ENCODE measurements around the gene RLIM. TPM values are rescaled to one million over a fixed set of nuclear protein-coding genes. Genes with fewer than 3 reads are reported as not detected.
A peak's percentile ranks its signal among the peaks of the same experiment; 100 is the strongest.

Gene RLIM
- polyA plus RNA-seq, 1 donor = 20.1 TPM

DNA sequence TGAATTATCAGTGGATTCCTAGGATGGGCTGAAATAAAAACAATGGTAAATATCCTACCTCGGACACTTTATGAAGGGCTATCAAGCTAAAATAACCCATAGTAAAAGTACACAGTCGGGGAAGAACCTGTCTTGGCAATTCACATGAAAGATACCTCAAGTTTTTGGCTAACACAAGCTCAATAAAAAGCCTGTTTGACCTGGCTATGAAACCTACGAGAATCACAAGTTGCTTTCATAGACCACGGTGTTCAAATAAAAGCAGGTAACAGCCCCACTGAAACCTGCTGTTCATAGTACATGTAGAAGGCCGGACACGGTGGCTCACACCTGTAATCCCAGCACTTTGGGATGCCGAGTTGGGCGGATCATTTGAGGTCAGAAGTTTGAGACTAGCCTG, 12.3 kb downstream of the RLIM start:
- H3K9me3 ChIP-seq (ENCODE audit: control insufficient read depth, low read depth, low read length) = no peaks in the 10 kb centered on the region
- H3K4me3 ChIP-seq (ENCODE audit: low read length) = no peak overlapping the region
- H3K4me1 ChIP-seq (ENCODE audit: control insufficient read depth, insufficient read depth, low read length) = no peaks in the 10 kb centered on the region
- H3K36me3 ChIP-seq (ENCODE audit: control insufficient read depth, insufficient read depth, low read length) = peaks cover 2% of the 10 kb centered on the region
- H3K27ac ChIP-seq (ENCODE audit: low read length) = no peak overlapping the region
- no CpG with 5 or more reads among the region's 8 CpGs for WGBS (ENCODE audit: insufficient coverage, low lambda C conversion rate)
- H3K27me3 ChIP-seq (ENCODE audit: control insufficient read depth, insufficient read depth, low read length) = no peaks in the 10 kb centered on the region
- no peak for DNase-seq

DNA sequence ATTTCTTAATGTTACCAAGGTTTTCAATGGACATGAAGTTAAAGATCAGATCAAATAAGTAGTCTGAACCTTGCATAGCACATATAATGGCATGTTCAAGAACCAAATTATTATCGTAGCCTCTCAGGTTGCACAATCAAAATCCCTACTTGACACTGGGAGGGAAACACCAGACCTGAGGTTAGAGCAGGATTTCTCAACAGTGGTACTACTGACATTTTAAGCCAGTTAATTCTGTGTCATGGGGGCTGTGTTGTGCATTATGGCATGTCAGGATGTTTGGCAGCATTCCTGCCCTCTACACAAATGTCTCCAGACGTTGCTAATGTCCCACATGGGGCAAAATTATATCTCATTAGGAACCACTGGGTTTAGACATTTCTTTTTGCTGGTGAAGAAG, 20.8 kb downstream of the RLIM start:
- no CpG with 5 or more reads among the region's 2 CpGs for WGBS (ENCODE audit: insufficient coverage, low lambda C conversion rate)
- Histone ChIP-seq H3K4me1 (ENCODE audit: control insufficient read depth, insufficient read depth, low read length) (no peaks in the 10 kb centered on the region), H3K36me3 (ENCODE audit: control insufficient read depth, insufficient read depth, low read length) (peaks cover 32% of the 10 kb centered on the region), H3K4me3 (ENCODE audit: low read length) (no peak overlapping the region), H3K27ac (ENCODE audit: low read length) (no peak overlapping the region), H3K9me3 (ENCODE audit: control insufficient read depth, low read depth, low read length) (no peaks in the 10 kb centered on the region), H3K27me3 (ENCODE audit: control insufficient read depth, insufficient read depth, low read length) (no peaks in the 10 kb centered on the region)
- no peak for DNase-seq

DNA sequence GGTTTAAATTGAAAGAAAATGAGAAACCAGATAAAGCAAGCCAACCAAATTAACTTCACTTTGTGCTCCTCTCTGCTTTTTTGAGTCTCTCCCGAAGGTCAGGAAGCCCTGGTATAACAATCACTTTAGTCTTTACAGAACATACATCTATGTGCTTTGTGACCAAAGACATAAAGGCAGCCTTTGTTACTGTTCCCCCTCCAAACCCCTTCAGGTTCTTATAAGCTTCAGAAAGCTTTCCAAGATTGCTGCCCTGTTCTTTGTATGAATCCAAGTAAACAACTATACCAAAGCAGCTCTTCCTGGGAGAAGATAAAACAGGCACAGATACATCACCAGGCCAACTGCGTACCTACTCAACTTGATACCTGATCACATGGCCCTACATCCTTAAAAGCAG, 28.7 kb downstream of the RLIM start:
- Histone ChIP-seq H3K4me1 (ENCODE audit: control insufficient read depth, insufficient read depth, low read length) (no peaks in the 10 kb centered on the region), H3K4me3 (ENCODE audit: low read length) (no peak overlapping the region), H3K36me3 (ENCODE audit: control insufficient read depth, insufficient read depth, low read length) (peaks cover 3% of the 10 kb centered on the region), H3K9me3 (ENCODE audit: control insufficient read depth, low read depth, low read length) (no peaks in the 10 kb centered on the region), H3K27ac (ENCODE audit: low read length) (no peak overlapping the region), H3K27me3 (ENCODE audit: control insufficient read depth, insufficient read depth, low read length) (no peaks in the 10 kb centered on the region)
- DNase-seq = no peak
- no CpG with 5 or more reads among the region's 2 CpGs for WGBS (ENCODE audit: insufficient coverage, low lambda C conversion rate)

DNA sequence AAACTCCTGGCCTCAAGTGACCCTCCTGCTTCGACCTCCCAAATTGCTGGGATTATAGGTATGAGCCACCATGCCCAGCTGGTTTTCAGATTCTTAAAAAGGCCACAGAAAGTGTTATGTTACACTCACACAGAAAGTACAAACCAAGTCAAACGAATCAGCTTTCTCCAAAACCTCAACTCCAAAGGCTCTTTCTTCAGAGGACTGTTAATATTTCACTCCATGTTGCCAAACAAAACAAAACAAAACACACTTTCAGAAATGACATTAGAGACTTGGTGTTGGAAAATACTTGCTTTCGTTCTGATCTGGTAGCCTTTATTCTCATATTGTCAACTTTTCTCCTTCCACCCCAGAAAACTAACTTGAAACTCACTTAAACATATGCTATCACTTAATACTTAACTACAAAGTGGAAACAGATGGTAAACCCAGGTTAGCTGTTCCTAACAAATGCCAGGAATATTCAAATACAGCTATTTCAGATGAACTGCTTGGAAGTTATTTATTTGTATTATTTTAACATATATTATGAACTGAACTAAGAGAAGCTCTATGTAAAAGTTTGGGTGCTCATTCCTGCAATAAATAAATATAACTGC, 34.7 kb downstream of the RLIM start:
- Histone ChIP-seq H3K27ac (ENCODE audit: low read length) (no peak overlapping the region), H3K36me3 (ENCODE audit: control insufficient read depth, insufficient read depth, low read length) (no peaks in the 10 kb centered on the region), H3K4me3 (ENCODE audit: low read length) (no peak overlapping the region), H3K27me3 (ENCODE audit: control insufficient read depth, insufficient read depth, low read length) (no peaks in the 10 kb centered on the region), H3K9me3 (ENCODE audit: control insufficient read depth, low read depth, low read length) (no peaks in the 10 kb centered on the region), H3K4me1 (ENCODE audit: control insufficient read depth, insufficient read depth, low read length) (no peaks in the 10 kb centered on the region)
- no peak for DNase-seq
- WGBS (ENCODE audit: insufficient coverage, low lambda C conversion rate) = no CpG with 5 or more reads among the region's 3 CpGs

DNA sequence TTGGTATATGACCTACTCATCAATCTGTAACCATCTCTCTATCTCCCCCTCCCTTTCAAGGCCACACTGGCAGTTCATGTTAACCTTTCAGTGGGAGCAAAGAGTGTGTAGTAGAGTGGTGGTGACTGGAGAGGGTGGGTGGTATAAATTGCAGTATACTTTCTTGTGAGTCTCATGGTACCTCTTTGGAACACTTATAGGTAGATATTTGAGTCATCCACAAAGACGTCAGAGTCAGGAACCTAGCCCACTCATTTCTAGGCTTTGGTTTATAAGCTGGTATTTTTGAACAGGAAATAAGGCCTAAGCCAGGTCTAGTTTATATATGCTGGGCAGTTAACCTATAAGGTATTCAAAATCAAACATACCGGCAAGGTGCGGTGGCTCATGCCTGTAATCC, 36.3 kb downstream of the RLIM start:
- no peaks in the 10 kb centered on the region for H3K4me1 ChIP-seq (ENCODE audit: control insufficient read depth, insufficient read depth, low read length)
- DNase-seq = no peak
- no peaks in the 10 kb centered on the region for H3K9me3 ChIP-seq (ENCODE audit: control insufficient read depth, low read depth, low read length)
- WGBS (ENCODE audit: insufficient coverage, low lambda C conversion rate) = no CpG with 5 or more reads among the region's 3 CpGs
- H3K36me3 ChIP-seq (ENCODE audit: control insufficient read depth, insufficient read depth, low read length) = no peaks in the 10 kb centered on the region
- no peak overlapping the region for H3K4me3 ChIP-seq (ENCODE audit: low read length)
- H3K27me3 ChIP-seq (ENCODE audit: control insufficient read depth, insufficient read depth, low read length) = no peaks in the 10 kb centered on the region
- H3K27ac ChIP-seq (ENCODE audit: low read length) = no peak overlapping the region

DNA sequence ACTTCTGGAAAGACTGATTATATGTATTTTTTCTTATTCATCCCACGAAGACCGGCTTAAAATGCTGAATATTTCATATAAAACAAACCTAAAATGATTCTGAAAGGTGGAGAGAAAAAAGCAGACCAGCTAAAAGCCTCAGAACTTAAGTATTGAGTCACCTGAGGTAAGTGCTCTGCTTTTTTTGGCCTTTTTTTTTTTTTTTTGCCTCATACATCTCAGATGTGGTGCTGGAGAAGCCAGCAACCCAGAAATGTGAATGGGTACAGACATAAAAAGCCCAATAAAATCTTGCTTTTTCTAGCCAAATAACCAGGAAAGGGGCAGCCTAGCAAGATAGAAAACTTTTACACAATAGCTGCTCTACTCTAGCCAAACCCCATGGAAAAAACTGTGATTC, 57.0 kb downstream of the RLIM start:
- H3K4me3 ChIP-seq (ENCODE audit: low read length) = no peak overlapping the region
- no peak overlapping the region for H3K27ac ChIP-seq (ENCODE audit: low read length)
- H3K36me3 ChIP-seq (ENCODE audit: control insufficient read depth, insufficient read depth, low read length) = no peaks in the 10 kb centered on the region
- H3K9me3 ChIP-seq (ENCODE audit: control insufficient read depth, low read depth, low read length) = no peaks in the 10 kb centered on the region
- H3K4me1 ChIP-seq (ENCODE audit: control insufficient read depth, insufficient read depth, low read length) = no peaks in the 10 kb centered on the region
- no peaks in the 10 kb centered on the region for H3K27me3 ChIP-seq (ENCODE audit: control insufficient read depth, insufficient read depth, low read length)
- WGBS (ENCODE audit: insufficient coverage, low lambda C conversion rate) = no CpG with 5 or more reads among the region's 2 CpGs
- no peak for DNase-seq

DNA sequence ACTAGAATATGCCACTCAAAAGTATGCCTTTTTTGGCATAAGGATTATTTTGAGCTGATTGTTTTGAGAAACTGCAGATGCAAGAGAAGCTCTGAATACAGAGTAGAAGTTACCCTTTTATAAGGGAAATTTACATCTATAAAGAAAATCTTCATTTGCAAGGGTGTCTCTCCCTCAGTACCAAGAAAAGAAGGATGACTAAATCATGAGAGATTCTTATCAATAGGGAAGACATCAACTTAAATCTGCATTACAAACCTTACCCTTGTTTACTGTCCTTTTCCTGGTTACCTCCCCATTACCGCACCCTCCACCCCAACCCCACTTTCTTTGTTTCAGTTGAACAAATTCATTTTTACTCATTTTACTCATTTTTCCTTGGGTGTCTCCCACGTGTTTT, 62.5 kb downstream of the RLIM start:
- 80% methylated on average over 2 of the region's 2 CpGs for WGBS (ENCODE audit: insufficient coverage, low lambda C conversion rate)
- Histone ChIP-seq H3K27ac (ENCODE audit: low read length) (no peak overlapping the region), H3K4me1 (ENCODE audit: control insufficient read depth, insufficient read depth, low read length) (no peaks in the 10 kb centered on the region), H3K27me3 (ENCODE audit: control insufficient read depth, insufficient read depth, low read length) (no peaks in the 10 kb centered on the region), H3K36me3 (ENCODE audit: control insufficient read depth, insufficient read depth, low read length) (no peaks in the 10 kb centered on the region), H3K4me3 (ENCODE audit: low read length) (no peak overlapping the region), H3K9me3 (ENCODE audit: control insufficient read depth, low read depth, low read length) (no peaks in the 10 kb centered on the region)
- no peak for DNase-seq

DNA sequence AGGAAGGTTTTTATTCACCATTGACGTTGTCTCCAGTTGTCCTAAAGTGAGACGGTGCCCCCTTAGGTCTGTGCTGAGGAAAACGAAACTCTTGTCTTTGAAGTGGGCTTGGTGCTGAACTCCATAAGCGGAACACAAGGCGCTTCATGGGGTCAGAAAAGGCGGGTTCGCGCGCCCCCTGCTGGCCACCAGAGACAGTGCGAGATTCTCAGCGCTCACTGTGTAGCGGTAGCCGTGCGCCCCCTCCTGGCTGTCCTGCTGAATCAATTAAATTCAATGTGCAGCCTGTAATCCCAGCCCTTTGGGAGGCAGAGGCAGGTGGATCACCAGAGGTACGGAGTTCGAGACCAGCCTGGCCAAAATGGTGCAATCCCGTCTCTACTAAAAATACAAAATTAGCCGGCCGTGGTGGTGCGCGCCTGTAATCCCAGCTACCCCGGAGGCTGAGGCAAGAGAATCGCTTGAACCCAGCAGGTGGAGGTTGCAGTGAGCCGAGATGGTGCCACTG, 64.1 kb downstream of the RLIM start:
- no peaks in the 10 kb centered on the region for H3K9me3 ChIP-seq (ENCODE audit: control insufficient read depth, low read depth, low read length)
- no peaks in the 10 kb centered on the region for H3K27me3 ChIP-seq (ENCODE audit: control insufficient read depth, insufficient read depth, low read length)
- no CpG with 5 or more reads among the region's 24 CpGs for WGBS (ENCODE audit: insufficient coverage, low lambda C conversion rate)
- H3K4me3 ChIP-seq (ENCODE audit: low read length) = no peak overlapping the region
- H3K36me3 ChIP-seq (ENCODE audit: control insufficient read depth, insufficient read depth, low read length) = no peaks in the 10 kb centered on the region
- no peaks in the 10 kb centered on the region for H3K4me1 ChIP-seq (ENCODE audit: control insufficient read depth, insufficient read depth, low read length)
- no peak overlapping the region for H3K27ac ChIP-seq (ENCODE audit: low read length)
- peak; percentile 62 to 66 for DNase-seq

DNA sequence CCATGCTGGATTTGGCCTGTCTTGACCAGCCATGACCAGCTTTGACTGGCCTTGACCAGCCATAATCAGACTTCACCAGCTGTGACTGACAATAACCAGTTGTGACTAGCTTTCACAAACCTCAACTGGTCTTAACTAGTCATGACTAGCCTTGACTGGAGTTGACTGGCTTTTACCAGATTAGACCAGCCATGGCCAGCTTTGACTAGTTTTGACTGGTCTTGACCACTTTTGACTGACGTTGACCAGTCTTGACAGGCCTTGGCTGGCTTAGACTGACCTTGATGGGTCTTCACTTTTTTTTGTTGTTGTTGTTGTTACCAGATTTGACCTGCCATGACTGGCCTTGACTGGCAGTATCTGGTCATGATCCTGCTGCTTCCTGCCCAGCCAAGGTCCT, 67.4 kb downstream of the RLIM start:
- H3K27ac ChIP-seq (ENCODE audit: low read length) = no peak overlapping the region
- no peaks in the 10 kb centered on the region for H3K9me3 ChIP-seq (ENCODE audit: control insufficient read depth, low read depth, low read length)
- H3K36me3 ChIP-seq (ENCODE audit: control insufficient read depth, insufficient read depth, low read length) = no peaks in the 10 kb centered on the region
- DNase-seq = no peak
- H3K4me3 ChIP-seq (ENCODE audit: low read length) = no peak overlapping the region
- WGBS (ENCODE audit: insufficient coverage, low lambda C conversion rate) = no CpG with 5 or more reads among the region's 1 CpG
- H3K4me1 ChIP-seq (ENCODE audit: control insufficient read depth, insufficient read depth, low read length) = no peaks in the 10 kb centered on the region
- H3K27me3 ChIP-seq (ENCODE audit: control insufficient read depth, insufficient read depth, low read length) = no peaks in the 10 kb centered on the region

DNA sequence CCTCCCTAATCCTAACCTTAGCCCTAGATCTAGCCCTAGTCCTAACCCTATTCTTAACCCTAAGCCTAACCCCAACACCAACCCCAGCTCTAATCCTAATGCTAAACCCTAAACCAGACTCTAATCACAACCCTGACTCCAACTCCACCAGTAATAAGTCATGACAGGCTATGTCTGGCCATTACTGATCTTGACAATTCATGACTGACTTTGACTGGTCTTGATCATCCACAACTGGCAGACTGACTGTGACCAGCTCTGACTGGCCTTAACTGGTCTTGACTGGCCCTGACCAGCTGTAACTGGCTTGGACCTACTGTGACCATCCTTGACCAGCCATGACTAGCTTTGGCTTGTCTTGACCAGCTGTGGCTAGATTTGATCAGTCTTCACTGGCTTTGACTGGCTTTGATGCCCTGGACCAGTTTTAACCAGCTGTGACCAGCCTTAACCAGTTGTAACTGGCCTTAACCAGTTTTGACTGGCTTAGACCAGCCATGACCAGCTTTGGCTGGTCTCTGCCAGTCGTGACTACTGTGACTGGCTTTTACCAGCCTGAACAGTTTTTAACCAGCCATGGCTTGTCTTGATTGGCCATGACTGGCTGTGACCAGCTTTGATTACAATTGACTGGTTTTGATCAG, 68.4 kb downstream of the RLIM start:
- no peaks in the 10 kb centered on the region for H3K27me3 ChIP-seq (ENCODE audit: control insufficient read depth, insufficient read depth, low read length)
- no peaks in the 10 kb centered on the region for H3K4me1 ChIP-seq (ENCODE audit: control insufficient read depth, insufficient read depth, low read length)
- H3K4me3 ChIP-seq (ENCODE audit: low read length) = no peak overlapping the region
- H3K36me3 ChIP-seq (ENCODE audit: control insufficient read depth, insufficient read depth, low read length) = no peaks in the 10 kb centered on the region
- no CpG with 5 or more reads among the region's 1 CpG for WGBS (ENCODE audit: insufficient coverage, low lambda C conversion rate)
- H3K9me3 ChIP-seq (ENCODE audit: control insufficient read depth, low read depth, low read length) = no peaks in the 10 kb centered on the region
- H3K27ac ChIP-seq (ENCODE audit: low read length) = no peak overlapping the region
- no peak for DNase-seq

Measured in large intestine (tissue), 3 donors.